Ammon's horn (tissue), 1 donor: ENCODE measurements around the gene PKHD1.

Experiments used
- DNase-seq: peaks from one replicate; pipeline ENCODE4 v3.0.0-alpha.2; 2016; ENCODE audit warnings: low spot score

PKHD1 gene

DNA sequence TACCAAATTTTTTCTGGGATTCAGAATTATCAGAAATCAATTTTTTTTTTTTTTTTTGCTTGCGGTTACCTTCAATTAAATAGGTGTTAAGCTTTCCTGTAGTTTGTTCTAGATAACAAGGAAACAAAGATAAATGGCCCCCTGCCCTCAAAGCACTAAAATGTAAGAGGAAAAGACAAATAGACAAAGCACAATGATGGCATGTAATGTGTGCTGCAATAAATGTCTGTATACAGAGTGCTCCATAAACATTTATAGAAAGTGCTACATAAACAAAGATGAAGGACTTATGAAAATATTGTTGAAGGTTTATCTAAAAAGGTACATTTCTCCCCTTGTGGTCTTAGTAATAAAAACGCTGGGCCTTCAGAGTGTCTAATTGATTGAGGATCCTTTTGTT, 384.6 kb downstream of the PKHD1 start:
- no peak for DNase-seq

- DNase-seq = no peak
Observed at GRCh38 chr6:51684603-51685002, 402.8 kb downstream of the PKHD1 start.

GRCh38 chr6:51684038-51684437, 403.4 kb downstream of the PKHD1 start:
- no peak for DNase-seq

DNA sequence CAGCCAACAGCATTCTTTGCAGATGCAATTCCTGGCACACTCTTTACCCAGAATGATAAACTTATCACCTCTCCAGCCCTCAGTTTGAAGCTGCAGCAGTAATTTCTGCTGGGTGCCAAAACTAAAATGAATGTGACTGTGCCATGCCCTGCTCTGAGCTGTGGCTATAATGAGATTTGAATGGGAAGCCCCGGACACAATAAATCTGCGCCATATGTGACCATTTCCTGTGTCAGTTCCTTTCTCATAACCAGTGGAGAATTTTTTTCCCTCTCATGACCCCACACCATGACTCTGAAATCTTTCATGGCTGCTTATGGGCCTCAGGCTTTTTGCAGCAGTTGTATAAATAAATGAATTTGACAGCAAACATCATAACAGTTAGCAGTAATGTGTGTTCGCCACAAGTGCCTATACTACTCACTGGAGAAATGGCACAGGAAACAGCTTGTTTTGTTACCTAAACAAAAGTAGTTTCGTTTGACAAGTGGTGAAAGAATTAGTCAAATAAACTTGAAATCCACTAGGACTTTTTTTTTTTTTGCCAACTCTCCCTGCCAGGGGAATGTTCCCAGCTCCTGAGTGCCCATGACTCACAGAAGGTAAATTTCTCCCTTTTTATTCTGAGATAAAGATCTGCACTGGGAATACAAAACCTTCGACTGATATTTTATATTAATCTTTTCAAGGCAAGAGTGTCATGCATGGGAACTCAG, 408.4 kb downstream of the PKHD1 start:
- DNase-seq = no peak

DNA sequence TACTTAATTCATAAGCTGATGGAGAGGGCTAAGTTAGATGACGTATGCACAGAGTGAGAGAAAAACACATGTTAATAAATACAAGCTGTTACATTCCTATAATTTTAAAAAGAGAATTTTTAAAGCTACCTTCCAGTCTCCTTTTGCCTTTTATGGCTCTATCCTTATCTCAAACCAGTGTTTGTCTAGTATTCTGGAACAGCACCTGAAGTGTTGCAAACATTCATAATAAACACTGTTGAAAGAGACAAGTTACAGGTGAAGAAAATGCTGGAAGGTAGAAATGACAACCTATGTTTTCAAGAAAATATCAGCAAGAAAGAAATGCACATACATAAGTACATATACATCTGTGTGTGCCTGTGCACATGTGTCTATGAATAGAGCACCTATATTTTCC, 409.1 kb downstream of the PKHD1 start:
- no peak for DNase-seq

DNA sequence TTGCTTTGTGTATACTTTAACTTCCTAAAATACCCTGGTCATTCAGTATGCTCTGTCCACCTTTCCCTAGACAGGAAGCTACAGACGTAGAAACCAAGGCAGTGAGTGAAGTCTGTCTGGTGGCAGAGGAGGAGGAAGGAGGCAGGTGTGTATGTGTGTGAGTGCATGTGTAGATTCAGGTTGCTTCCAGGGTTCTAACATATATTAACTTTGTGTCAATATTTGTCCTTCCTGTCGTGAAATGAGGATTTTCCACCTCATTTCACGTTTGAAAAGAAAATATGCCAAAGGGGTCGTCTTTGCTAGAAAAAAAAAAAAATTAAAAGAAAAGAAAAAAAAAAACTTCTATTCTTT, 411.5 kb downstream of the PKHD1 start:
- no peak for DNase-seq

- DNase-seq = no peak
Observed at GRCh38 chr6:51675020-51675921, 412.1 kb downstream of the PKHD1 start.

DNA sequence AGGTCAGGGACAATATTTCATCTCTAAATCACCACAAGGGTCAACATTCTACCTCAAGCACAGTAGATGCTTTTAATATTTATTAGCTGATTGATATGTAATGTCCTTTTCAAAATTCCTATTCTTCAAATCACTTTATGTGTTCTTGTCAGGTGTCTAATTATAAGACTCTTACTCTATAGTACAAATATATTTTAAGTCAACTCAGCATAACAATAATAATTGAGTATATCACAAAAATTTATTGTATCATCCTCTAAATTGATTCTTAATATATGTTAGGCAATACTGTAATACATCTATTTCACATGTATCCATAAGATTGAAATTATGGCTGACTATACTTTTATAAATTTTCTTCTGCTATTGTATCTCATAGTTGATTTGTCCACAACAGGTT, 423.9 kb downstream of the PKHD1 start:
- DNase-seq = no peak

DNA sequence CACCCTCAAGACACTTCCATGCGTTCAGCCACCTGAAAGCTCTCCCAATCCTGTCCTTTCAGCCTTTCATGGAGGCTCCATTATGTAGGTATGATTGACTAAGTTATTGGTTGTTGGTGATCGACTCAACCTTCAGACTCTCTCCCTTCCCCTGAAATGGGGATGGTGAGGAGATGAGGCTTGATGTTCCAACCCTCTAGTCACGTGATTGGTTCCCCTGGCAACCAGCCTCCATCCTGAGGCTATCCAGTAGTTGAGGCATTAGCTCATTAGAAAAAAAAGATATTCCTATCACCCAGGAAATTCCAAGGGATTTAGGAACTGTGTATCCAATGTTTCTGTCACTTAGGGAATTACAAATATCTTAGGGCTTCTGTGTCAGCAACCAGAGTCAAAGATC, 426.6 kb downstream of the PKHD1 start:
- no peak for DNase-seq

- DNase-seq = no peak
Observed at GRCh38 chr6:51657491-51657890, 429.9 kb downstream of the PKHD1 start.

DNA sequence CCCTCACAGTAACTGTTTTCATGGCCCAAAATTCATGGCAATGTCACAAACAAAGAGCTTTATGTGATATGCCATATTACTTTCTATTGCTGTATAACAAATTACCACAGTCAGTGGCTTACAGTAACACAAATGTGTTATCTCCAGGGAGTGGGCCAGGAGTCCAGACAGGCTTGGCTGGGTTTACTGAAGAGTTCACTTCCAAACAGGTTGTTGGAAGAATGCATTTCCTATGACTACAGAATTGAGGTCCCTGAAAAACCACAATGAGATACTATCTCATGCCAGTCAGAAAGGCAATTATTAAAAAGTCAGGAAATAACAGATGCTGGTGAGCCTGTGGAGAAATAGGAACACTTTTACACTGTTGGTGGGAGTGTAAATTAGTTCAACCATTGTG, 431.9 kb downstream of the PKHD1 start:
- no peak for DNase-seq

- DNase-seq = no peak
Observed at GRCh38 chr6:51654647-51655046, 432.8 kb downstream of the PKHD1 start.

GRCh38 chr6:51651132-51651817, 436.1 kb downstream of the PKHD1 start:
- no peak for DNase-seq

GRCh38 chr6:51648774-51649173, 438.6 kb downstream of the PKHD1 start:
- no peak for DNase-seq

- DNase-seq = no peak
Observed at GRCh38 chr6:51648236-51648635, 439.2 kb downstream of the PKHD1 start.

DNA sequence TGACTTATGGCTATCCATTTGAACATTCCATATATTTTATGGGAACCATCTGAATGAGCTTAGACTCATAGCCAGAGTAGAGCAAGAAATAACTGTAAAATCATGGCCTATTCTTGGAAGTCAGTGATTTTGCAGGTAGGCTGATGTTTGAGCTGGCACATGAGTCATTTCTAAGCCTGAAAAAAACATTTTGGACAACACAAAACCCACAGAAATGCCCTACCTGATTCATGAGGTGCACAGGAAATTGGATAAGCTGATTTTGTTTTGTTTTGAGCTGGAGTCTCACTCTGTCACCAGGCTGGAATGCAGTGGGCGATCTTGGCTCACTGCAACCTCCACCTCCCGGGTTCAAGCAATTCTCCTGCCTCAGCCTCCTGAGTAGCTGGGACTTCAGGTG, 443.0 kb downstream of the PKHD1 start:
- no peak for DNase-seq

- DNase-seq = peak; percentile 31
Observed at GRCh38 chr6:51640021-51640420, 447.4 kb downstream of the PKHD1 start.

DNA sequence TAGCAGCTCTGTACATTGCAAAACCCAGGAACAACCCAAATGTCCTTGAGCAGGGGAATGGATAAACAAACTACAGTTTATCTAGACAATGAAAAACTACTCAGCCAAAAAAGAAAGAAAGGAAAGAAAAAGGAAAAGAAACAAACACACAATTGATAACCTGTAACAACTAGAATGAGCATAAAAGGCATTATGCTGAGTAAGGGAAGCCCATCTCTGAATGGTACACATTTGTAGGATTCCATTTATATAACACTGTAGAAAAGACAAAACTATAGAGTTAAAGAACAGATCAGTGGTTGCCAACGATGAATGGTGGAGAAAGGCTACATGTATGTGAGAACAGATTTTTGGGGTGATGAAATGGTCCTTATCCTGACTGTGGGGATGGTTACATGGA, 454.0 kb downstream of the PKHD1 start:
- no peak for DNase-seq

DNA sequence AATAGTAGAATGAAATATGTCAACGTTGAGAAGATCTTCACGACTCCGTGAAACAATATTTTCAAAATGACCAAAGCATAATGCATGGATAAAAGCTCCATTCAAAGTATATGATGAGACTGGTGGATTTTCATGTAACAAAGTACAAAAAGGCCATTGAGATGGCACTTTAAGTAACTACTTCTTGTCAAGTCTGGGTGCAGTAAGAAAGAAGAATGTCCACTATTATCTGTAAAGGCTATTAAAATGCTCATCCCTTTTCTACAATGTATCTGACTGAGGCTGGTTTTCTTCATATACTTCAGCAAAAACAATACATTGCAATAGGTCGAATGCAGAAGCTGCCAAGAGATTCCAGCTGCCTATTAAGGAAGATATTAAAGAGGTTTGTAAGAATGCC, 457.4 kb downstream of the PKHD1 start:
- no peak for DNase-seq

- peak; percentile 24 for DNase-seq
Observed at GRCh38 chr6:51626391-51626790, 461.0 kb downstream of the PKHD1 start.

DNA sequence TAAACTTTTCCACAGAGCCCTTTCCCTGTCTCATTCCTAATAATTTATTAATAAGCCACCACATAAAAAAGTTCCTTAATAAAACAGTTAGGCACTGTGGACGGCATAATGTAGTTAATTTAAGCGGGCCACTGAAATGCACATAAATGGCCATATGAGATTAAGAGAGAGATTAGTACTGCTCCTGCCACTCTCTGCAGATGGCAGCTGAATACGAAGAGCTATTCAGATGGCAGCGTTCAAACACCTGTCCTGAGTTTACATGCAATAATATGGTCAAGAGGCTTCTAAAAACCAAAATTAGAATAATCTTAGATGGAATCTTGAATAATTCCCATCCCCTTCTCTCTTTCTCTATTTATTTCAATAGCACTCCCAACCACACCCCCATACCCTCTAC, 461.8 kb downstream of the PKHD1 start:
- no peak for DNase-seq

DNA sequence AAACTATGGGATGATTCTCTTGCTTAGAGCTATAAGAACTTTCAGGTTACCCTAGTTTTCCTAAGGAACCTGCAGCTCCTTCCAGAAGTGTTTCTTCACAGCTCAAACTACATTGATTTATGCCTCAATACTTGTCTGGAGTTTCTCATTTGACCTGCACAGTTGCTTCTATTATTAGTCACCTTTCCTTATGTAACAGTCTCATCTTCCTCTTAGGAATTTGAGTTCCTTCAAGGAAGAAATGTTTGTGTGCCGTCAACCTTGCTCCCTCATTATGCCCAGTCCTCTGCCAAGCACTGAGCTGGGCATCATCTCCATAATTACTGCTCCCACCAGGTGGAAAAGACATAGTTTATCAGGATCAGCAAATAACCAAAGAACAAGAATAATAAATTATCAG, 466.4 kb downstream of the PKHD1 start:
- no peak for DNase-seq
